Stimulated activated CD8-positive, alpha-beta memory T cell treated with anti-CD3 and anti-CD28 coated beads, Interleukin-15, amount 100 ng/mL, for 1 hour (primary cell): Measurements from ENCODE around the gene DGKG.

ENCODE experiments used
- DNase-seq: peaks from one replicate; pipeline ENCODE4 v3.0.0-alpha.2; 2020; ENCODE audit warnings: low read depth

DGKG gene

GRCh38 chr3:186173224-186173815, 188.7 kb downstream of the DGKG start:
- no peak for DNase-seq

DNA sequence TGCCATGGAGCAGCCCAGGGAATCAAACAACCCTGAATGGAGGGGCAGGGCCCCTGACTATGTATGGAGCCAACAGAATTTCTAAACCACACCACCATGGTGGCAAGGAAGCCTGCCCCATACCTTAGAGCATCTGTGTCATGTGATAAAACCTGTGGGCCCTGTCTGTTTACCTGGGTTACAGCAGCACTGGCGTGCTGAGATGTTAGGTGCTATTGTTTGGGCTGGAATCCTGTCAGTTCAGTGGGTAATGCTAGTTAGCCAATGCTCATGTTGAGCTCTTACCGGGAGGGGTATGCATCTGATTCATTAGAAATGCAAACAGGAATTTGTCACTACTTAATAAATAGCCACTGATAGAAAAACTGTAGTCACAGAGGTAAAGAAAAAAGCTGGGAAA, 189.7 kb downstream of the DGKG start:
- DNase-seq, result no peak

DNA sequence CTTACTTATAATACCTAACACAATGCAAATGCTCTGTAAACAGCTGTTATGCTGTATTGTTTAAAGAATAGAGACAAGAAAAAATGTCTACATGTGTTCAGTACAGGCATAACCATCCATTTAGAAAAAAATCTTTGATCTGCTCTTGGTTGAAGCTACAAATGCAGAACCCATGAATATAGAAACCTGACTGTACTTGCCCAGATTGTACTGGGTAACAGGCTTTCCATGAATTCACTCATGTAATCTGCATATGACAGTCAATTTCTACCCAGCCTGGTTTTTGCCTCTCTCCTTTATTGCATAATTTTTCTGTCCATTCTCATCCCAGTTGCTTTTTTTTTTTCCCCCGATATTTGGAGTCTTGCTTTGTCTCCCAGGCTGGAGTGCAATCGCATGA, 190.5 kb downstream of the DGKG start:
- no peak for DNase-seq

- no peak for DNase-seq
These were observed 191.5 kb downstream of the DGKG start for GRCh38 chr3:186170516-186170915.

DNA sequence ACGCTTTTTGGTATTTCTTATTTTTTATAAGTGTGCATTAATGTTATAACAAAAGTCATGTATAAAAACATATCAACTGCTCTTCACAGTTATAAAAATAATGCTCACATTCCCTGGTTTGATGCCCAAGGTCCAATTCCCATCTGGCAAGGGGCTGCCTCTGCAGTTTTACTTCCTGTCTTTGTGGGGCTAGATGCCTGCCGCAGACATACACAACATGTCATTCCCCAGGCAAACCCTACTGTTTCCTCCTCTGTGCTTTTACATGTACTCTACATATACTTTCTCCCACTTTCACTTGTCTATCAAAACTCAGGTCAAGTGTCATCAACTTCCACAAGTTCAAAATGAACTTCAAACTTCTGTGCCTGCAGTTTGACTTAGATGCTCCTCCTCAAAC, 192.7 kb downstream of the DGKG start:
- no peak for DNase-seq

DNA sequence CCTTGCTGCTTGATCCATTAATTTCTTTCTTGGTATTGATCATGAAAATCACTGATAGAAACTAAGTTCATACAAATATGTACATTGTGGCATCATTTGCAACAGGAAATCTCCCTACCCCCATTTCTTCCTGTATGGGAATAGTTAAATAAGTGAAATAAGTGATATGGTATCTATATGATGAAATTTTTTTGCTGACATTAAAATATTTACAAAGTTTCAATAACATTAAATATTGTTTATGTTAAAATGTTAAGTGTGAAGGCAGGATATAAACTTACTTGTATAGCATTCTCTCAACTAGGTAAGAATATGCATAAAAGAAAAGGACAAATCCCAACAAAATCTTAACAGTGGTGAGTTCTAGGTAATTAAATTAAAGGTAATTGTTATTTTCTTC, 193.1 kb downstream of the DGKG start:
- DNase-seq, result no peak

- no peak for DNase-seq
These were observed 194.2 kb downstream of the DGKG start for GRCh38 chr3:186167646-186168395.

GRCh38 chr3:186166491-186167288, 195.3 kb downstream of the DGKG start:
- DNase-seq, result no peak

DNA sequence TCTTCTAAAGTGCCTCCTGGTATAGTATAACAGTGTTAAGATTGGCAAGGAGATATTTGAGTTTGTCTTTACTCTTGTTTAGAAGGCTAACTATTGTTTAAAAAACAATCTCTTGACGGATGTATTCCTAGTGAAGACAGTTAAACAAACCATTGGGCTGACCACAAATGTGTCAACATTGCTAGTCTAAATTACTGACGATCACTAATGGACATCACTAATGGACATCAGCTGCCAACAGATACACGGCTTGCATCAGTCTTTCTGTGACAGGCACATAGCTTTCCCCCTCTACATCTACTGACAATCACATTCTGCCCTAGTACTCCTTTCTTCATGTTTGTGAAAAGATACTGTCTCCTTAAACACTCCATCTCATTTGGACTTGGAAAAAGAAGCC, 196.0 kb downstream of the DGKG start:
- no peak for DNase-seq

- no peak for DNase-seq
These were observed 196.7 kb downstream of the DGKG start for GRCh38 chr3:186165331-186165730.

- DNase-seq, result no peak
These were observed 197.3 kb downstream of the DGKG start for GRCh38 chr3:186164696-186165095.

DNA sequence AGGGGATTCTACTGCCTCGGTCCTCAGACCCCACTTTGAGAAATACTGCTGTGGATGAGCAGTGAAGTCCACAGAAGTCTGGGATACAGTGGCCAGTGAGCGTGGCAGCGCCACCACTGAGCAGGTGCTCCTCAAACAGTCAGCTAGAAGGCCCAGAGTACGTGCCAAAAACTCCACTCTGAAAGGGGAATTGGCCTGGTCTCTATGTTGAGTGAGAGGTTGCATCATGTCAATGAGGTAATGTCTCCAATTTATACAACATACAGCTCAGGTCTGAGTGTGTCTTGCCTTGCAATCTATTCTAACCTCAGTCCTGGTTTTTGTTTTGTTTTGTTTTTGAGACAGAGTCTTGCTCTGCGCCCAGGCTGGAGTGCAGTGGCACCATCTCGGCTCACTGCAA, 199.8 kb downstream of the DGKG start:
- DNase-seq, result no peak

GRCh38 chr3:186160691-186161243, 201.3 kb downstream of the DGKG start:
- DNase-seq, result no peak

GRCh38 chr3:186154641-186155040, 207.4 kb downstream of the DGKG start:
- DNase-seq, result no peak

DNA sequence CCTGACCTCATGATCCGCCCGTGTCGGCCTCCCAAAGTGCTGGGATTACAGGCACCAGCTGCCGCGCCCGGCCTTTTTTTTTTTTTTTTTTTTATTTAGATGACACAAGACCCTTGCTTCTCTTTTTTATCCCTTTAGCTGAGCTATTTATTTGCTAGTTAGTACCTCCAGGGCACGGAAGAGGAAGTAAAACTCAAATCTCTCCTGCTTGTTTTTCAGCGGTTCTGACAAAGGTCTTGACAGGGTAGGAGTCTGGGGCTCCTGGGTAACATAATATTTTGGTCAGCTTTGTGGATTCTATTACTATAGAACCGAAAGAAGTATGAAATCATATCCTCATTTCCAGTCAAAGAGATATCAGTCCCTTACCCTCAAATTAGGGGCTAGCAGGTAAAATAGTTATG, 209.1 kb downstream of the DGKG start:
- no peak for DNase-seq

- no peak for DNase-seq
These were observed 209.7 kb downstream of the DGKG start for GRCh38 chr3:186152361-186152798.

- no peak for DNase-seq
These were observed 210.7 kb downstream of the DGKG start for GRCh38 chr3:186151077-186151971.

DNA sequence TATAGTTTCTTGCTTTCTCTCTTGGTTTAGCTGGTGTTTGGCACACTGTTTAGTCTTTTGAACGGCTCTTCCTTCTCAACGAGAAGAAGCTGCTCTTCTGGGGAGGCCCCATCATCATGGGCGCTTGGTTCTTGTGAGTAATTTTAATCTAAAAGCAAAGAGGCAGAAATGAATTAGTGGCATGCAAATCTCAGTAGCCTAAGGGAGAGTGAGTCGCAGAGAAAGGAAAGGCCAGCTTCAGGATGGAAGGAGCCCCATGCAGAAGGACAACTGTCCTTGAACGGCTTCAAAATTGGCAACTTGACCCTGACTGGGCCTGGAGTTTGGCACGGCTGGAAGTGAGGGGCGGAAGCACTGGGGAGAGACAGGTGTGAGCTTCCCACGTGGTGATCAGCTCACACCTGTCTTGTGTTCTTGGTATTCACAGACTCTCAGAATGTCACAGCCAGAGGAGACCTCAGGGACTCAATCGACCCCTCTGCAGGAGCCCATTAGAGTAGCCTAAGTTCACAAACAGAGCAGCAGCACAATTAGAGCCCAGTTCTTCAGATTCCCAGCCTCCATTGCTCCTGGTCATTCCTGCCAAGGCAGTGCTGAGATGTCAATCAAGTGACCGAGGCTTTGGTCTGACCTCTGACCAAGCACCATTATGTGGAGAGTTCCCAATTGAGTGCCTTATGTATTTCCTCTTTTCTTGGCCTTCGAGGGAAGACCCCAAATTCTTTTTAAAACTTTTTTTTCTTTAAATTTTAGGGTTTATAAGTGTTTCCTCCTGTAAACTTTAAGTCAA, 211.8 kb downstream of the DGKG start:
- no peak for DNase-seq

DNA sequence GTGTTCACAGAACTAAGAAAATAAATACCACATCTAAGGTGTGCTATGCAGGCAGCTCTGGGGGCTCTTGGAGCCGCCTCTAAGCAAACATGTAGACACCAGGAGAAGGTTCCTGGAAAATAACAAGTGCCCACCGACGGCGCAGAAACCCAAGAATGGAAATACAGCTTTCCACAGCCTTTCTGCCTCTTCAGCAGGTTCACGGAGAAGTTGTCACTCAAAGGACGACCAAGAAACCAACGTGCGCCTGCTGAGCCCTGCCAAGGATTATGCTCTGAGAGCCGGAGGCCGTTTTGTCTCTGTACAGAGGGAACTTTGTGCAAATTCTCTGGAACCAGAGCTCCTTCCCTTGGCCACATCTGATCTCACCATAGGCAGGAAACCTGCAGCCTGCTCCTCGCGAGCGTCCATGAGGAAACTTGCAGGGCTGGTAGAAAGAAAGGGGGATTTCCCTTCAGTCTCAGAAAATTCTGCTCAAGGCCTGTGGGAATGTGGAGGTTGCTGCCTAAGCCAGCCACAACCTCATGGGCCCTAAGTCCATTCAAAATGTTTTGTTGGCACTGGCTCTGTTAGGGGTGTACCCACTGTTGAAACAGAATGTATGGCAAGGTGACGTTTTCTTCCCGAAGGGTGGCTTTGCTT, 212.6 kb downstream of the DGKG start:
- no peak for DNase-seq

DNA sequence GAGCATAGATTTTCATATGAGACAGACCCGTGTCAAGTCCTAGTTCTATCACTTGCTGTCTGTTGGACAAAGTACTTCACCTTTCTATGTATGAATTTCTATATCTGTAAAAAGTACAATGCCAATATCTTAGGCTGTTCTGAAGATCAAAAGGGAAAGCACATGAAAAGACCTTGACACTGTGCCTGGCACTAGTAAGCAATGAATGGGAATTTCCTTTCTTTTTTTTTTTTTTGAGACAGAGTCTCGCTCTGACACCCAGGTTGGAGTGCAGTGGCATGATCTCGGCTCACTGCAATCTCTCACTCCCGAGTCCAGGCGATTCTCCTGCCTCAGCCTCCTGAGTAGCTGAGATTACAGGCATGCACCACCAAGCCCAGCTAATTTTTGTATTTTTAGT, 217.8 kb downstream of the DGKG start:
- no peak for DNase-seq
